SW 1271 (cell line): Measurements from ENCODE around the gene BRD4.

Experiments
- DNase-seq, 2 experiments: peaks; one replicate each; lab custom pipeline; 2025; lab: John Stamatoyannopoulos, UW

Gene BRD4

GRCh38 chr19:15313649-15314279 is 18.6 kb downstream of the BRD4 start:
- no peak for DNase-seq

- DNase-seq, result no peak
These were observed 25.2 kb downstream of the BRD4 start for GRCh38 chr19:15307169-15307568.

- no peak for DNase-seq
These were observed 26.6 kb downstream of the BRD4 start for GRCh38 chr19:15305582-15306334.

GRCh38 chr19:15304140-15304705 is 28.1 kb downstream of the BRD4 start:
- no peak for DNase-seq

- no peak for DNase-seq
These were observed 29.1 kb downstream of the BRD4 start for GRCh38 chr19:15303105-15303780.

- no peak for DNase-seq
These were observed 31.7 kb downstream of the BRD4 start for GRCh38 chr19:15300533-15301197.

- no peak for DNase-seq
These were observed 32.5 kb downstream of the BRD4 start for GRCh38 chr19:15299568-15300409.

GRCh38 chr19:15298847-15299567 is 33.3 kb downstream of the BRD4 start:
- DNase-seq, result no peak

- no peak for DNase-seq
These were observed 34.7 kb downstream of the BRD4 start for GRCh38 chr19:15297416-15298224.

GRCh38 chr19:15296841-15297415 is 35.4 kb downstream of the BRD4 start:
- no peak for DNase-seq

- no peak for DNase-seq
These were observed 36.0 kb downstream of the BRD4 start for GRCh38 chr19:15296353-15296752.

GRCh38 chr19:15294561-15294990 is 37.8 kb downstream of the BRD4 start:
- DNase-seq, result no peak

GRCh38 chr19:15293781-15294491 is 38.4 kb downstream of the BRD4 start:
- no peak for DNase-seq

GRCh38 chr19:15292847-15293582 is 39.3 kb downstream of the BRD4 start:
- no peak for DNase-seq

GRCh38 chr19:15292140-15292539 is 40.2 kb downstream of the BRD4 start:
- no peak for DNase-seq

- no peak for DNase-seq
These were observed 40.8 kb downstream of the BRD4 start for GRCh38 chr19:15291548-15292021.

- no peak for DNase-seq
These were observed 41.2 kb downstream of the BRD4 start for GRCh38 chr19:15291089-15291488.

GRCh38 chr19:15290166-15290565 is 42.2 kb downstream of the BRD4 start:
- no peak for DNase-seq
